Left ventricle myocardium superior (tissue), 1 donor: ENCODE measurements around the gene LSM12. TPM values are rescaled to one million over a fixed set of nuclear protein-coding genes. Genes with fewer than 3 reads are reported as not detected.

Experiments
- ATAC-seq: fragments of 200-7000 bp; cut with Tn5 transposase; one replicate; pipeline ENCODE4 v1.9.1; 2020; ENCODE audit warnings: mild to moderate bottlenecking, moderate library complexity
- DNase-seq: peaks from one replicate; pipeline ENCODE4 v3.0.0-alpha.2; 2020
- intact Hi-C: fragments of 100-400 bp; cut with micrococcal nuclease; formaldehyde crosslinking; loops from one replicate; pipeline ENCODE4 v1.11.0; 2022
- total RNA-seq: library from RNA; stranded (reverse); fragmentation: NEBNext Ultra II Directional; extraction: Animal tissue kit (Norgen Biotek cat#: 25700); gene quantifications from one replicate; pipeline ENCODE4 v1.2.1, GENCODE V29; 2021
- donor health status: DM: no; HTN: yes; CAD: no; lungs with severe emphysema.

LSM12 gene
- total RNA-seq, 1 donor from 2014 or later = 58.2 TPM

- DNase-seq (no peak), ATAC-seq (no peak)
- intact Hi-C loops = no loop called here
Measured at GRCh38 chr17:44079877-44080821, 13.7 kb upstream of the LSM12 start.

GRCh38 chr17:44078412-44078811 is 11.9 kb upstream of the LSM12 start:
- DNase-seq = no peak
- no peak for ATAC-seq
- intact Hi-C loops = no loop called here

- intact Hi-C loops = no loop called here
- no peak for ATAC-seq
- DNase-seq = no peak
Measured at GRCh38 chr17:44077595-44077909, 11.1 kb upstream of the LSM12 start.

- DNase-seq (no peak), ATAC-seq (no peak)
- intact Hi-C loops = no loop called here
Measured at GRCh38 chr17:44076716-44077594, 10.5 kb upstream of the LSM12 start.

GRCh38 chr17:44075598-44076293 is 9.3 kb upstream of the LSM12 start:
- no peak for DNase-seq
- intact Hi-C loops = no loop called here
- no peak for ATAC-seq

GRCh38 chr17:44074911-44075285 is 8.4 kb upstream of the LSM12 start:
- DNase-seq (no peak), ATAC-seq (no peak)
- intact Hi-C loops = no loop called here

GRCh38 chr17:44074231-44074910 is 7.9 kb upstream of the LSM12 start:
- intact Hi-C loops = no loop called here
- no peak for DNase-seq
- no peak for ATAC-seq

GRCh38 chr17:44071772-44072171 is 5.3 kb upstream of the LSM12 start:
- intact Hi-C loops = no loop called here
- no peak for DNase-seq
- ATAC-seq = no peak

GRCh38 chr17:44071198-44071520 is 4.7 kb upstream of the LSM12 start:
- intact Hi-C loops = no loop called here
- no peak for DNase-seq
- no peak for ATAC-seq

- ATAC-seq (peak; percentile 93), DNase-seq (peak; percentile 96)
- intact Hi-C loops = no loop called here
Measured at GRCh38 chr17:44070455-44071197, 4.2 kb upstream of the LSM12 start, which contains the start of gene G6PC3. G6PC3 (plus strand) TSS chr17:44070735; CDS start chr17:44070966, 231 bp downstream.

- ATAC-seq (no peak), DNase-seq (no peak)
- intact Hi-C loops = loop anchor here (10.0 kb wide), 1 partner anchor 55 kb away; the partner anchor contains the start of gene HDAC5
Measured at GRCh38 chr17:44069974-44070454, 3.5 kb upstream of the LSM12 start.

GRCh38 chr17:44067545-44067940 is 1.1 kb upstream of the LSM12 start:
- DNase-seq (no peak), ATAC-seq (no peak)
- intact Hi-C loops = loop anchor here (10.0 kb wide), 1 partner anchor 57 kb away; the partner anchor contains the start of gene HDAC5

GRCh38 chr17:44065668-44066203 is 735 bp downstream of the LSM12 start:
- intact Hi-C loops = loop anchor here (10.0 kb wide), 1 partner anchor 59 kb away; the partner anchor contains the start of gene HDAC5
- ATAC-seq (no peak), DNase-seq (no peak)

- DNase-seq = no peak
- intact Hi-C loops = loop anchor here (10.0 kb wide), 1 partner anchor 61 kb away; the partner anchor contains the start of gene HDAC5
- ATAC-seq = no peak
Measured at GRCh38 chr17:44063704-44064639, 2.5 kb downstream of the LSM12 start.

- DNase-seq = no peak
- no peak for ATAC-seq
- intact Hi-C loops = loop anchor here (10.0 kb wide), 1 partner anchor 62 kb away; the partner anchor contains the start of gene HDAC5
Measured at GRCh38 chr17:44062871-44063270, 3.6 kb downstream of the LSM12 start.

GRCh38 chr17:44061446-44061845 is 5.0 kb downstream of the LSM12 start:
- DNase-seq (no peak), ATAC-seq (no peak)
- intact Hi-C loops = loop anchor here (10.0 kb wide), 1 partner anchor 63 kb away; the partner anchor contains the start of gene HDAC5
